ENCODE measurements around the gene PARVA.

The PARVA gene

DNA sequence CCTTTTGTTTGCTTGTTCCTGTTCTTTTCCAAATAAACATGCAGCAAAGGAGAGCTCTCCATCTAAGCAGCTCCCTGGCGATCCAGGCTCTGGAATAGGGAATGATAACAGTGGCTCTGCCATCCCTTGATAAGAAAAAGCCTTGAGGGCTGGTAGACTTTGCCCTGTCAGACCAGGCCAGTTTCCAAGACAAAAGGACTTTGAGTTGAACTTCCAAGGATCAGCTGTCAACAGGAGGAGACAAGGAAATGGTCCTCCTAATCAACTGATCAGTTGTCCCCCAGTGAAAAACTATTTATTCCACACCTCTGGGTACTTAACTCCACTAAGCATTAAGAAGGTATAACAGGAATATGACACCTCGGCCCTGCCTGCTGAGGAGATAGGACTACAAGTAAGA lies 127.8 kb downstream of the PARVA start:
- TF ChIP-seq SNAI2 (CRISPR knock-in tag; IDR thresholded peaks at IDR 0.05) (no peak), TCF4 (CRISPR knock-in tag; IDR thresholded peaks at IDR 0.05; ENCODE audit: borderline replicate concordance) (peak; percentile 19; the same call in 1 of the 2 replicates)
- TF ChIP-seq, protein P1, sequence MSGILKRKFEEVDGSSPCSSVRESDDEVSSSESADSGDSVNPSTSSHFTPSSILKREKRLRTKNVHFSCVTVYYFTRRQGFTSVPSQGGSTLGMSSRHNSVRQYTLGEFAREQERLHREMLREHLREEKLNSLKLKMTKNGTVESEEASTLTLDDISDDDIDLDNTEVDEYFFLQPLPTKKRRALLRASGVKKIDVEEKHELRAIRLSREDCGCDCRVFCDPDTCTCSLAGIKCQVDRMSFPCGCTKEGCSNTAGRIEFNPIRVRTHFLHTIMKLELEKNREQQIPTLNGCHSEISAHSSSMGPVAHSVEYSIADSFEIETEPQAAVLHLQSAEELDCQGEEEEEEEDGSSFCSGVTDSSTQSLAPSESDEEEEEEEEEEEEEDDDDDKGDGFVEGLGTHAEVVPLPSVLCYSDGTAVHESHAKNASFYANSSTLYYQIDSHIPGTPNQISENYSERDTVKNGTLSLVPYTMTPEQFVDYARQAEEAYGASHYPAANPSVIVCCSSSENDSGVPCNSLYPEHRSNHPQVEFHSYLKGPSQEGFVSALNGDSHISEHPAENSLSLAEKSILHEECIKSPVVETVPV (CRISPR knock-in tag; IDR thresholded peaks at IDR 0.05): no peak
- no peak for ATAC-seq

DNA sequence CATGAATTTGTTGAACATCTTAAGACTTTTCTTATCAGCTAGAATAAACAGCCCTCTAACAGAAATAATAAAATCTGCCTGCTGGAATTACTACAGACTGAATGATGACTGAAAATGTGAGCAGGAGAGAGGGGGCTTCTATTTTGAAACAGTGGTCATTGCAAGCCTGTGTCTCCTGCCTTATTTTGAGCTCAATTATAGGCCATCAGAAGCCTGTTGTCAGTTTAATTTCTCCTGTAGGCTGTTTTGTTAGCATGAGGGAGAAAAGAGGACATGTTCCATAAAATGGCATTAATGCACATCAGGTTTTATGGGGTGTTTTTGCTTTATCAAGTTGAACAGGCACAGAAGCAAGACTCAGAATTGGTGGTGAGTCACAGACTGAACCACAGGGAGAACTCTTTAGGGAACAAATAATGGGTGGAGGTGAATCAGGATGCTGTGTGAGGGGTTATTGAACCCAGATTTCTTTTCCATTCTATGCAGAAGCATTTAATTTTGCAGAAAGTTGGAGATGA lies 129.1 kb downstream of the PARVA start:
- TF ChIP-seq TCF4 (CRISPR knock-in tag; IDR thresholded peaks at IDR 0.05; ENCODE audit: borderline replicate concordance) (peak; percentile 31; the same call in 1 of the 2 replicates), ZFP3 (CRISPR knock-in tag; IDR thresholded peaks at IDR 0.05) (no peak), ZFP30 (CRISPR knock-in tag; IDR thresholded peaks at IDR 0.05) (no peak)
- peak; percentile 33; the same call in 2 of the 3 replicates for ATAC-seq

DNA sequence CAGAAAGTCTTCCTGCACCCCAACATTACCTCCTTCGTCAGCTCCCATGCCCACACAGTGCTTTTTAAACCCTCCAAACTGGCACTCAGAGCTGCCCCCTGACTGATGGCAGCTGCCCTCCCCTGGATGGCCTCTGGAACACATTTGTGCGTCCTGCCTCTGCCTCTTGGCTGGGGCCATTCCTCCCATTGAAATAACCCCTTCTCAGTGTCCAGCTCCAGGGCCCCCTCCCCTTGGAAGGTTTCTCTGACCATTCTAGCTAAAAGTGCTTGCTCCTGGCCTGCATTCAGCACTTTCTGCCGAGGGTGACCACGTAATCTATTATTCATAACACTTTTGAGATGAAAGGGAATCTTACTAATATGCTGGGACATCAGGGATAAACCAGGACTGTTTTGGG lies 130.0 kb downstream of the PARVA start:
- TF ChIP-seq TCF4 (CRISPR knock-in tag; IDR thresholded peaks at IDR 0.05; ENCODE audit: borderline replicate concordance): no peak
- no peak for TF ChIP-seq CSDC2 (CRISPR knock-in tag; IDR thresholded peaks at IDR 0.05)
- no peak for TF ChIP-seq ZNF8 (CRISPR knock-in tag; IDR thresholded peaks at IDR 0.05)
- no peak for TF ChIP-seq ZNF70 (CRISPR knock-in tag; IDR thresholded peaks at IDR 0.05)
- TF ChIP-seq BACH2 (CRISPR knock-in tag; IDR thresholded peaks at IDR 0.05; ENCODE audit: borderline replicate concordance): no peak
- no peak for TF ChIP-seq PPARA (CRISPR knock-in tag; IDR thresholded peaks at IDR 0.05; ENCODE audit: borderline replicate concordance)
- no peak for TF ChIP-seq SNAI2 (CRISPR knock-in tag; IDR thresholded peaks at IDR 0.05)
- no peak for TF ChIP-seq ZNF565 (CRISPR knock-in tag; conservative IDR thresholded peaks at IDR 0.05; ENCODE audit: low read depth)
- no peak for TF ChIP-seq ZFP30 (CRISPR knock-in tag; IDR thresholded peaks at IDR 0.05)
- TF ChIP-seq, protein P2, sequence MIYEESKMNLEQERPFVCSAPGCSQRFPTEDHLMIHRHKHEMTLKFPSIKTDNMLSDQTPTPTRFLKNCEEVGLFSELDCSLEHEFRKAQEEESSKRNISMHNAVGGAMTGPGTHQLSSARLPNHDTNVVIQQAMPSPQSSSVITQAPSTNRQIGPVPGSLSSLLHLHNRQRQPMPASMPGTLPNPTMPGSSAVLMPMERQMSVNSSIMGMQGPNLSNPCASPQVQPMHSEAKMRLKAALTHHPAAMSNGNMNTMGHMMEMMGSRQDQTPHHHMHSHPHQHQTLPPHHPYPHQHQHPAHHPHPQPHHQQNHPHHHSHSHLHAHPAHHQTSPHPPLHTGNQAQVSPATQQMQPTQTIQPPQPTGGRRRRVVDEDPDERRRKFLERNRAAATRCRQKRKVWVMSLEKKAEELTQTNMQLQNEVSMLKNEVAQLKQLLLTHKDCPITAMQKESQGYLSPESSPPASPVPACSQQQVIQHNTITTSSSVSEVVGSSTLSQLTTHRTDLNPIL (CRISPR knock-in tag; IDR thresholded peaks at IDR 0.05; ENCODE audit: low read depth): no peak
- TF ChIP-seq GLIS3 (CRISPR knock-in tag; IDR thresholded peaks at IDR 0.05): no peak
- no peak for TF ChIP-seq ISL1 (CRISPR knock-in tag; IDR thresholded peaks at IDR 0.05)
- TF ChIP-seq, protein P3, sequence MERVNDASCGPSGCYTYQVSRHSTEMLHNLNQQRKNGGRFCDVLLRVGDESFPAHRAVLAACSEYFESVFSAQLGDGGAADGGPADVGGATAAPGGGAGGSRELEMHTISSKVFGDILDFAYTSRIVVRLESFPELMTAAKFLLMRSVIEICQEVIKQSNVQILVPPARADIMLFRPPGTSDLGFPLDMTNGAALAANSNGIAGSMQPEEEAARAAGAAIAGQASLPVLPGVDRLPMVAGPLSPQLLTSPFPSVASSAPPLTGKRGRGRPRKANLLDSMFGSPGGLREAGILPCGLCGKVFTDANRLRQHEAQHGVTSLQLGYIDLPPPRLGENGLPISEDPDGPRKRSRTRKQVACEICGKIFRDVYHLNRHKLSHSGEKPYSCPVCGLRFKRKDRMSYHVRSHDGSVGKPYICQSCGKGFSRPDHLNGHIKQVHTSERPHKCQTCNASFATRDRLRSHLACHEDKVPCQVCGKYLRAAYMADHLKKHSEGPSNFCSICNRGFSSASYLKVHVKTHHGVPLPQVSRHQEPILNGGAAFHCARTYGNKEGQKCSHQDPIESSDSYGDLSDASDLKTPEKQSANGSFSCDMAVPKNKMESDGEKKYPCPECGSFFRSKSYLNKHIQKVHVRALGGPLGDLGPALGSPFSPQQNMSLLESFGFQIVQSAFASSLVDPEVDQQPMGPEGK (CRISPR knock-in tag; IDR thresholded peaks at IDR 0.05; ENCODE audit: borderline replicate concordance): no peak
- TF ChIP-seq ESRRG (CRISPR knock-in tag; IDR thresholded peaks at IDR 0.05): no peak
- no peak for TF ChIP-seq ARNTL (CRISPR knock-in tag; IDR thresholded peaks at IDR 0.05; ENCODE audit: borderline replicate concordance, low read depth)
- TF ChIP-seq ZFP3 (CRISPR knock-in tag; IDR thresholded peaks at IDR 0.05): no peak
- TF ChIP-seq OSR1 (CRISPR knock-in tag; IDR thresholded peaks at IDR 0.05): no peak

DNA sequence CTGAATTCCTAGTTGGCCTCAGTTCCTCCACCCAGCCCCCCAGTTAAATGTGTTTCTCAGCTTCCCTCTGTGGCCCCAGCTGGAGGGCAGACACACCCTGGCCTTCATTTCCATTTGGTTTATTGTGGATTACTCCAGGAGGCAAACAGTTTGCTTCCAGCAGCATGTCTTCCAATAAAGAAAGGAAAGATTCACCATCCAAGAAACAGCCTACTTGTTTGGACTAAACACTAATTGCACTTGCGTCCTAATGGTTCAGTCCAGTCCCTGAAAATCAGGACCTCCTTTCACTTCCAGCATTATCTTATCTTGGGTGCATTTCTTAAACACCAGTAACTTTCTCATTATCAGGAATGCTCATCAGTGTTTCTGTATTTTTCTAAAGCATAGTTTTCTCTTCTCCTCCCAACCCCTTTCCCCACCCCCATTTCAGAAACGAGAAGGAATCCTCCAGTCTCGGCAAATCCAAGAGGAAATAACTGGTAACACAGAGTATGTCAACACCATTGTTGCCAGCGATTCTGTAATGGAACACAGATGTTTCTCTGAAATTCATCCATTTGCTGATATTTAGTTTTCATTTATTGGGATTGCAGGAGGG lies 130.9 kb downstream of the PARVA start:
- TF ChIP-seq TCF4 (CRISPR knock-in tag; IDR thresholded peaks at IDR 0.05; ENCODE audit: borderline replicate concordance) (peak; percentile 69), ESRRG (CRISPR knock-in tag; IDR thresholded peaks at IDR 0.05) (no peak)
- peak; percentile 79 for ATAC-seq

More for the DNA sequence above, 130.0 kb downstream of the PARVA start:
- no peak for ATAC-seq

DNA sequence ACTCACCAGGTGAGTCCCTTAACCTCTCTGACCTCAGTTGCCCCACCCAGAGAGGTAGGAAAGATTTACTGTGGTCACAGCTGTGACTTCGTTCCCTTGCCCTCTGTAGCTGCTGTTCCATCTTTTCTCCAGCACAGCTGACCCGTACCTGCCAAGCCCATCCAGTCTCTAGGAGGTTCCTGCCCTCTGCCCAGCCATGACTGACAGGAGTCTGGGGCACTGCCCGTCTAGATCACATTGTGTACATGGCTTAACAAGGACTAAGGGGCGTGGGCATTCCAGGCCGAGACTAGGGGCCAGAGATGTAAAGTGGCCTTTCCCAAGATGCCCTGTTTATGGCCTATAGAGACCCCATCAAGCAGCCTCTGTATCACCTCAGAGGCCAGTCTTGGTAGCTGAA lies 132.0 kb downstream of the PARVA start:
- ATAC-seq: no peak
- no peak for TF ChIP-seq ARNTL (CRISPR knock-in tag; IDR thresholded peaks at IDR 0.05; ENCODE audit: borderline replicate concordance, low read depth)
- TF ChIP-seq, protein P4, sequence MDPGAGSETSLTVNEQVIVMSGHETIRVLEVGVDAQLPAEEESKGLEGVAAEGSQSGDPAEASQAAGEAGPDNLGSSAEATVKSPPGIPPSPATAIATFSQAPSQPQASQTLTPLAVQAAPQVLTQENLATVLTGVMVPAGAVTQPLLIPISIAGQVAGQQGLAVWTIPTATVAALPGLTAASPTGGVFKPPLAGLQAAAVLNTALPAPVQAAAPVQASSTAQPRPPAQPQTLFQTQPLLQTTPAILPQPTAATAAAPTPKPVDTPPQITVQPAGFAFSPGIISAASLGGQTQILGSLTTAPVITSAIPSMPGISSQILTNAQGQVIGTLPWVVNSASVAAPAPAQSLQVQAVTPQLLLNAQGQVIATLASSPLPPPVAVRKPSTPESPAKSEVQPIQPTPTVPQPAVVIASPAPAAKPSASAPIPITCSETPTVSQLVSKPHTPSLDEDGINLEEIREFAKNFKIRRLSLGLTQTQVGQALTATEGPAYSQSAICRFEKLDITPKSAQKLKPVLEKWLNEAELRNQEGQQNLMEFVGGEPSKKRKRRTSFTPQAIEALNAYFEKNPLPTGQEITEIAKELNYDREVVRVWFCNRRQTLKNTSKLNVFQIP (CRISPR knock-in tag; IDR thresholded peaks at IDR 0.05; ENCODE audit: borderline replicate concordance, low read depth): no peak
- no peak for TF ChIP-seq ZC3H10 (CRISPR knock-in tag; IDR thresholded peaks at IDR 0.05)
- TF ChIP-seq BACH2 (CRISPR knock-in tag; IDR thresholded peaks at IDR 0.05; ENCODE audit: borderline replicate concordance): no peak
- no peak for TF ChIP-seq ZNF8 (CRISPR knock-in tag; IDR thresholded peaks at IDR 0.05)
- no peak for TF ChIP-seq TCF4 (CRISPR knock-in tag; IDR thresholded peaks at IDR 0.05; ENCODE audit: borderline replicate concordance)
- no peak for TF ChIP-seq RARB (CRISPR knock-in tag; IDR thresholded peaks at IDR 0.05)
- no peak for TF ChIP-seq ISL1 (CRISPR knock-in tag; IDR thresholded peaks at IDR 0.05)
- TF ChIP-seq, protein P3 (CRISPR knock-in tag; IDR thresholded peaks at IDR 0.05; ENCODE audit: borderline replicate concordance): no peak
- TF ChIP-seq, protein P1 (CRISPR knock-in tag; IDR thresholded peaks at IDR 0.05): no peak
- TF ChIP-seq GLIS3 (CRISPR knock-in tag; IDR thresholded peaks at IDR 0.05): no peak
